NB4 (cell line): Measurements from ENCODE around the gene PLEKHG4.

Experiments
- DNase-seq: peaks from one replicate; pipeline ENCODE4 v3.0.0; 2010; ENCODE audit warnings: low read depth
- H3K4me3 ChIP-seq: one replicate; pipeline ENCODE4 v1.5.1; 2011; ENCODE audit warnings: mild to moderate bottlenecking, low read depth, low read length, moderate library complexity
- MAX ChIP-seq: IDR thresholded peaks from 2 replicates; pipeline ENCODE4 v1.6.1; 2011; ENCODE audit warnings: low read depth, low read length
- MYC ChIP-seq: IDR thresholded peaks from 2 replicates; pipeline ENCODE4 v1.6.1; 2011; ENCODE audit warnings: low read depth, low read length
- POLR2A ChIP-seq: IDR thresholded peaks from 2 replicates; pipeline ENCODE4 v1.6.1; 2011; ENCODE audit warnings: mild to moderate bottlenecking; ENCODE audit not compliant: insufficient read length; ENCODE audit errors: extremely low read depth
- TF ChIP-seq, protein P1 (sequence below): IDR thresholded peaks from one replicate; pipeline ENCODE4 v1.5.1; 2012; ENCODE audit warnings: low read depth, low read length

PLEKHG4 gene

GRCh38 chr16:67283039-67283825 is 3.9 kb downstream of the PLEKHG4 start:
- no peak overlapping the region for H3K4me3 ChIP-seq
- TF ChIP-seq, protein P1, sequence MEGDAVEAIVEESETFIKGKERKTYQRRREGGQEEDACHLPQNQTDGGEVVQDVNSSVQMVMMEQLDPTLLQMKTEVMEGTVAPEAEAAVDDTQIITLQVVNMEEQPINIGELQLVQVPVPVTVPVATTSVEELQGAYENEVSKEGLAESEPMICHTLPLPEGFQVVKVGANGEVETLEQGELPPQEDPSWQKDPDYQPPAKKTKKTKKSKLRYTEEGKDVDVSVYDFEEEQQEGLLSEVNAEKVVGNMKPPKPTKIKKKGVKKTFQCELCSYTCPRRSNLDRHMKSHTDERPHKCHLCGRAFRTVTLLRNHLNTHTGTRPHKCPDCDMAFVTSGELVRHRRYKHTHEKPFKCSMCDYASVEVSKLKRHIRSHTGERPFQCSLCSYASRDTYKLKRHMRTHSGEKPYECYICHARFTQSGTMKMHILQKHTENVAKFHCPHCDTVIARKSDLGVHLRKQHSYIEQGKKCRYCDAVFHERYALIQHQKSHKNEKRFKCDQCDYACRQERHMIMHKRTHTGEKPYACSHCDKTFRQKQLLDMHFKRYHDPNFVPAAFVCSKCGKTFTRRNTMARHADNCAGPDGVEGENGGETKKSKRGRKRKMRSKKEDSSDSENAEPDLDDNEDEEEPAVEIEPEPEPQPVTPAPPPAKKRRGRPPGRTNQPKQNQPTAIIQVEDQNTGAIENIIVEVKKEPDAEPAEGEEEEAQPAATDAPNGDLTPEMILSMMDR, result peak; percentile 9
- TF ChIP-seq MAX, result no peak
- no peak for TF ChIP-seq POLR2A
- no peak for TF ChIP-seq MYC
- DNase-seq, result peak; percentile 41

GRCh38 chr16:67283826-67284555 is 4.7 kb downstream of the PLEKHG4 start:
- no peak overlapping the region for H3K4me3 ChIP-seq
- no peak for DNase-seq
- TF ChIP-seq MAX (no peak), POLR2A (no peak), MYC (no peak)
- TF ChIP-seq, protein P1, result no peak

- H3K4me3 ChIP-seq, result no peak overlapping the region
- TF ChIP-seq POLR2A, result no peak
- TF ChIP-seq, protein P1, result peak; percentile 32
- DNase-seq, result peak; percentile 25
Observed at GRCh38 chr16:67284699-67285646, 5.6 kb downstream of the PLEKHG4 start.

- DNase-seq, result no peak
- H3K4me3 ChIP-seq, result no peak overlapping the region
- TF ChIP-seq, protein P1, result no peak
- TF ChIP-seq MAX, result no peak
- TF ChIP-seq MYC, result no peak
- TF ChIP-seq POLR2A, result no peak
Observed at GRCh38 chr16:67286441-67287235, 7.3 kb downstream of the PLEKHG4 start.

- DNase-seq, result no peak
- H3K4me3 ChIP-seq, result no peak overlapping the region
- TF ChIP-seq MAX, result no peak
- TF ChIP-seq POLR2A, result no peak
Observed at GRCh38 chr16:67287960-67288359, 8.6 kb downstream of the PLEKHG4 start.
